Prostate gland (tissue), 2 donors: ENCODE measurements around the gene KDR. TPM values are rescaled to one million over a fixed set of nuclear protein-coding genes. Genes with fewer than 3 reads are reported as not detected.

Source experiments
- DNase-seq: peaks from one replicate; pipeline ENCODE4 v3.0.0-alpha.2; 2019; ENCODE audit warnings: low spot score
- H3K27ac ChIP-seq, 2 donors: fragments of 200-600 bp; sonication (generic); 2 replicates each; pipeline ENCODE4 v1.5.1; 2017 to 2019
- H3K27me3 ChIP-seq: fragments of 200-600 bp; sonication (generic); replicated peaks from 2 replicates; pipeline ENCODE4 v1.5.1; 2019; ENCODE audit not compliant: insufficient read depth
- H3K36me3 ChIP-seq, 2 donors: fragments of 200-600 bp; sonication (generic); 1 replicate in 1 of 2; 2 replicates in 1 of 2; pipeline versions ENCODE4 v1.5.1 to v1.8.1; 2017 to 2019
- H3K4me1 ChIP-seq: fragments of 200-600 bp; sonication (generic); replicated peaks from 2 replicates; pipeline ENCODE4 v1.5.1; 2019
- H3K4me3 ChIP-seq, 2 donors: fragments of 200-600 bp; sonication (generic); 2 replicates each; pipeline ENCODE4 v1.5.1; 2017 to 2019
- H3K9me3 ChIP-seq: fragments of 200-600 bp; sonication (generic); 2 replicates; pipeline ENCODE4 v1.5.1; 2017
- CTCF ChIP-seq, 4 experiments: fragments of 200-600 bp in 2 of 4; fragments of 450-650 bp in 2 of 4; sonication (generic) in 2 of 4; IDR thresholded peaks; 1 replicate in 3 of 4; 2 replicates in 1 of 4; pipeline ENCODE4 v1.5.1; 2016 to 2019; ENCODE audit warnings: antibody characterized with exemption in 4 of 4, mild to moderate bottlenecking in 2 of 4, moderate library complexity in 2 of 4
- POLR2A ChIP-seq: fragments of 450-650 bp; IDR thresholded peaks from one replicate; pipeline ENCODE4 v1.6.1; 2016; ENCODE audit warnings: antibody characterized with exemption, mild to moderate bottlenecking
- POLR2AphosphoS5 ChIP-seq: sonication (generic); formaldehyde crosslinking; IDR thresholded peaks from one replicate; pipeline ENCODE4 v1.6.1; 2017; ENCODE audit warnings: antibody characterized with exemption
- WGBS: methylation state at CpG from one replicate; pipeline ENCODE4 v1.1.5; 2018; 5-methylcytosine and 5-hydroxymethylcytosine counted together
- intact Hi-C: fragments of 100-400 bp; cut with DNase I; formaldehyde crosslinking; loops from one replicate; pipeline ENCODE4 v1.14.2; 2022
- small RNA-seq, 2 donors: library from RNA; depleted of rRNA; stranded (forward); fragments of <200 nt; gene quantifications; one replicate each; pipeline ENCODE3, GENCODE V24; 2016
- total RNA-seq, 2 donors: library from RNA; depleted of rRNA; stranded (reverse); fragments of >200 nt; gene quantifications; one replicate each; pipeline ENCODE4 v1.1.0, GENCODE V29; 2016

The KDR gene
- total RNA-seq, 2 donors from 2014 or later = 22.7 to 23.5 TPM

- Histone ChIP-seq H3K27ac (no peak overlapping the region), H3K27me3 (no peaks in the 10 kb centered on the region), H3K9me3 (no peaks in the 10 kb centered on the region), H3K4me1 (peaks cover 5% of the 10 kb centered on the region), H3K4me3 (no peak overlapping the region), H3K36me3 (no peaks in the 10 kb centered on the region)
- no peak for DNase-seq
- intact Hi-C loops = loop anchor here (10.0 kb wide), 1 partner anchor 1655 kb away; the partner anchor contains the start of gene FIP1L1
- 75% methylated on average over 5 of the region's 5 CpGs for WGBS
- TF ChIP-seq POLR2AphosphoS5 (no peak), POLR2A (no peak), CTCF (IDR thresholded peaks at IDR 0.05) (no peak)
Observed at GRCh38 chr4:55029821-55030503, 95.4 kb downstream of the KDR start.

- DNase-seq = no peak
- Histone ChIP-seq H3K27ac (no peak overlapping the region), H3K9me3 (no peaks in the 10 kb centered on the region), H3K4me1 (peaks cover 5% of the 10 kb centered on the region), H3K4me3 (no peak overlapping the region), H3K27me3 (no peaks in the 10 kb centered on the region), H3K36me3 (no peaks in the 10 kb centered on the region)
- TF ChIP-seq POLR2AphosphoS5 (no peak), CTCF (IDR thresholded peaks at IDR 0.05) (no peak), POLR2A (no peak)
- intact Hi-C loops = loop anchor here (10.0 kb wide), 1 partner anchor 1655 kb away; the partner anchor contains the start of gene FIP1L1
- 94% methylated on average over 1 of the region's 1 CpG for whole genome bisulfite sequencing
Observed at GRCh38 chr4:55029321-55029720, 96.1 kb downstream of the KDR start.

Small RNA genes within 50 kb of the gene (small RNA-seq; reads per million reads assigned to genes)
- 0 reads per million in 2 donors for gene RN7SL424P
- gene RNU6-410P = 0 reads per million in 2 donors

Other genes starting within 250 kb of the KDR start
- 10 to 100 TPM in 1 of 2 donors, 1 to 10 TPM in 1; 6.6 to 14.8 TPM for gene SRD5A3, start 220.6 kb upstream of the KDR start, total RNA-seq